ENCODE measurements around the gene COL12A1.

COL12A1 gene

GRCh38 chr6:75130784-75131183 lies 75.1 kb downstream of the COL12A1 start:
- Histone ChIP-seq H3K27me3 (ENCODE audit: insufficient read depth, poor library complexity, severe bottlenecking) (no peaks in the 10 kb centered on the region), H3K4me3 (replicated peaks; ENCODE audit: insufficient read depth, low read length) (no peak overlapping the region), H3K27ac (replicated peaks) (no peak overlapping the region)
- DNase-seq (ENCODE audit: low read depth in 1 of 2, low spot score in 1 of 2) = no peak
- no peak for TF ChIP-seq SPI1 (IDR thresholded peaks at IDR 0.05; ENCODE audit: borderline replicate concordance, low read depth)
- no peak for TF ChIP-seq REST (IDR thresholded peaks at IDR 0.05; ENCODE audit: insufficient replicate concordance, low read depth)
- no peak for TF ChIP-seq CTCF (IDR thresholded peaks at IDR 0.05; ENCODE audit: insufficient read depth, low read length)

GRCh38 chr6:75128878-75129570 lies 76.8 kb downstream of the COL12A1 start:
- H3K27ac ChIP-seq (replicated peaks) = no peak overlapping the region
- no peaks in the 10 kb centered on the region for H3K27me3 ChIP-seq (ENCODE audit: insufficient read depth, poor library complexity, severe bottlenecking)
- no peak for TF ChIP-seq REST (IDR thresholded peaks at IDR 0.05; ENCODE audit: insufficient replicate concordance, low read depth)
- TF ChIP-seq SPI1 (IDR thresholded peaks at IDR 0.05; ENCODE audit: borderline replicate concordance, low read depth) = no peak
- TF ChIP-seq GABPA (IDR thresholded peaks at IDR 0.05; ENCODE audit: low read depth) = no peak
- no peak for TF ChIP-seq CTCF (IDR thresholded peaks at IDR 0.05; ENCODE audit: insufficient read depth, low read length)
- no peak for DNase-seq (ENCODE audit: low read depth in 1 of 2, low spot score in 1 of 2)
- no peak overlapping the region for H3K4me3 ChIP-seq (replicated peaks; ENCODE audit: insufficient read depth, low read length)

GRCh38 chr6:75126518-75126917 lies 79.3 kb downstream of the COL12A1 start:
- no peaks in the 10 kb centered on the region for H3K27me3 ChIP-seq (ENCODE audit: insufficient read depth, poor library complexity, severe bottlenecking)
- no peak overlapping the region for H3K27ac ChIP-seq (replicated peaks)
- H3K4me3 ChIP-seq (replicated peaks; ENCODE audit: insufficient read depth, low read length) = no peak overlapping the region
- no peak for TF ChIP-seq SPI1 (IDR thresholded peaks at IDR 0.05; ENCODE audit: borderline replicate concordance, low read depth)
- TF ChIP-seq REST (IDR thresholded peaks at IDR 0.05; ENCODE audit: insufficient replicate concordance, low read depth) = no peak
- TF ChIP-seq CTCF (IDR thresholded peaks at IDR 0.05; ENCODE audit: insufficient read depth, low read length) = no peak
- DNase-seq (ENCODE audit: low read depth in 1 of 2, low spot score in 1 of 2) = no peak

All from HL-60 (cell line).